HUDEP-2 (cell line): ENCODE data around the gene PIWIL1.

Source experiments
- DNase-seq, 76 experiments: peaks; one replicate each; lab custom pipeline; 2025; ENCODE audit not compliant: unreplicated experiment in 76 of 76; lab: John Stamatoyannopoulos, UW

The PIWIL1 gene

GRCh38 chr12:130372936-130373335 is 35.2 kb downstream of the PIWIL1 start:
- DNase-seq = no peak

- DNase-seq = no peak
Measured at GRCh38 chr12:130374083-130374482, 36.4 kb downstream of the PIWIL1 start.

- DNase-seq = no peak
Measured at GRCh38 chr12:130375296-130376287, 37.9 kb downstream of the PIWIL1 start.

GRCh38 chr12:130382818-130383217 is 45.1 kb downstream of the PIWIL1 start:
- no peak for DNase-seq

GRCh38 chr12:130384234-130384633 is 46.5 kb downstream of the PIWIL1 start:
- DNase-seq = no peak

GRCh38 chr12:130385193-130385592 is 47.5 kb downstream of the PIWIL1 start:
- DNase-seq = no peak

GRCh38 chr12:130391186-130391585 is 53.5 kb downstream of the PIWIL1 start:
- DNase-seq = no peak

- no peak for DNase-seq
Measured at GRCh38 chr12:130394906-130395305, 57.2 kb downstream of the PIWIL1 start.

- no peak for DNase-seq
Measured at GRCh38 chr12:130396667-130397066, 59.0 kb downstream of the PIWIL1 start.

GRCh38 chr12:130398100-130398848 is 60.6 kb downstream of the PIWIL1 start:
- DNase-seq = no peak

GRCh38 chr12:130401703-130402102 is 64.0 kb downstream of the PIWIL1 start:
- DNase-seq = no peak

- no peak for DNase-seq
Measured at GRCh38 chr12:130405332-130405731, 67.6 kb downstream of the PIWIL1 start.

- DNase-seq = no peak
Measured at GRCh38 chr12:130412384-130412783, 74.7 kb downstream of the PIWIL1 start.

GRCh38 chr12:130413909-130414308 is 76.2 kb downstream of the PIWIL1 start:
- DNase-seq = no peak

GRCh38 chr12:130414381-130414780 is 76.7 kb downstream of the PIWIL1 start:
- no peak for DNase-seq

- no peak for DNase-seq
Measured at GRCh38 chr12:130418251-130418650, 80.6 kb downstream of the PIWIL1 start.

GRCh38 chr12:130419116-130419515 is 81.4 kb downstream of the PIWIL1 start:
- no peak for DNase-seq

- no peak for DNase-seq
Measured at GRCh38 chr12:130420071-130420470, 82.4 kb downstream of the PIWIL1 start.

- DNase-seq = no peak
Measured at GRCh38 chr12:130421896-130422295, 84.2 kb downstream of the PIWIL1 start.
